ENCODE measurements around the gene EXD3. TPM values are rescaled to one million over a fixed set of nuclear protein-coding genes. Genes with fewer than 3 reads are reported as not detected.
A peak's percentile ranks its signal among the peaks of the same experiment; 100 is the strongest.
"Not testable (repeated sequence)": the region's sequence is repeated elsewhere in the genome, so short reads cannot be mapped to it uniquely, and the experiment has no call there.

The EXD3 gene
- total RNA-seq, 1 donor from 2014 or later = 8.3 TPM

DNA sequence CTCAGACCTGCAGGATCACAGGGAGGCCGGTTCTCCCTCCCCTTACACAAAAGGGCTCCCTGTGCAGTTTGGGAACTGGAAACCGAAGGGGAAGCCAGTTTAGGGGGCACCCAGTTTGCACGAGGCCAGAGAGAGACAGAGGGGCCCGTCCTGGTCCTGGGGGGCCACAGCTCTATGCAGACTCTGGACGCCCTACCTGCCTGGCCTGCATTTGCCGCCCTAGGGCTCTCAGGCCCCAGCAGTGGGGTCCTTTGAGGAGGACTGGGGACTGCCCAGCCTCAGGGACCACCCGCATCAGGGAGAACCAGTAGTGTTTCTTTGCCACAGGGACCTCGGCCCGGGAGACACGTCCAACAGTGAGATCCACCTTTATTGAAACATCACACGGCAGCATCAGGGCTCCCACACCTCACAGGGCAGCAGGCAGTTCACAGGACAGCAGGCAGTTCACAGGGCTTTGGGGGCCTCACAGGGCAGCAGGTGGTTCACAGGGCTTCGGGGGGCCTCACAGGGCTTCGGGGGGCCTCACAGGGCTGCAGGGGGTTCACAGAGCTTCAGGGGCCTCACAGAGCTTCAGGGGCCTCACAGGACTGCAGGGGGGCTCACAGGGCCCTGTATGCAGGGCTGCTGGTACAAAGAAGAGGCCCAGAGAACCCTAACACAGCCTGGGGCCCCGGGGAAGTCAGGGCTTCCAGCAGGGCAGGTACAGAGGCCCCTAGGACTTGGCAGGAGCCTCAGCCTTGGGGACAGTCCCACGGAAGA, 36.8 kb upstream of the EXD3 start:
- intact Hi-C loops (cut with micrococcal nuclease) = no loop called here
- ATAC-seq (peak; percentile 10), DNase-seq (no peak)

DNA sequence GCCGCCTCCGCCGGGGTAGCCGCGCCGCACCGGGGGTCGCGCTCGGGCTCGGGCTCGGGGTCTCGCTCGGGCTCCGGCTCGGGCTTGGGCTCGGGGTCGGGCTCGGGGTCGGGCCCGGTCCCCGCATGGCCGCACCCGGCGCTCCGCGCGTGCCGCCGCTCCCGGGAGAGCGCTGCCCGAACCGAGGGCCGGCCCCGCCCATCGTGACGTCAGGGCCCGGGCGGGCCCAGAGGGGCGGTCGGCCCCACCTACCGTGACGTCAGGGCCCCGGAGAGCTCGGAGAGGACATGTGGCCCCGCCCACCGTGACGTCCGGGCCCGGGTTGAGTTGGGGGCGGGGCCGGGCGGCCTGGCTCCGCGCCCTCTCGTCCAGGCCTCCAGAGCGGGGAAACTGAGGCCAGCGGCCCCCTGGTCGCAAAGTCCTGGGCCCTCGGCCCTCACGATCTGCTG, 36.2 kb upstream of the EXD3 start, which contains the start of gene NSMF:
Gene NSMF (minus strand): TSS at position 183 of the 449 bp plus-strand sequence. CDS start 232 bp downstream, outside the sequence.
- peak; percentile 97 for DNase-seq
- intact Hi-C loops (cut with micrococcal nuclease) = no loop called here
- peak; percentile 91 for ATAC-seq

DNA sequence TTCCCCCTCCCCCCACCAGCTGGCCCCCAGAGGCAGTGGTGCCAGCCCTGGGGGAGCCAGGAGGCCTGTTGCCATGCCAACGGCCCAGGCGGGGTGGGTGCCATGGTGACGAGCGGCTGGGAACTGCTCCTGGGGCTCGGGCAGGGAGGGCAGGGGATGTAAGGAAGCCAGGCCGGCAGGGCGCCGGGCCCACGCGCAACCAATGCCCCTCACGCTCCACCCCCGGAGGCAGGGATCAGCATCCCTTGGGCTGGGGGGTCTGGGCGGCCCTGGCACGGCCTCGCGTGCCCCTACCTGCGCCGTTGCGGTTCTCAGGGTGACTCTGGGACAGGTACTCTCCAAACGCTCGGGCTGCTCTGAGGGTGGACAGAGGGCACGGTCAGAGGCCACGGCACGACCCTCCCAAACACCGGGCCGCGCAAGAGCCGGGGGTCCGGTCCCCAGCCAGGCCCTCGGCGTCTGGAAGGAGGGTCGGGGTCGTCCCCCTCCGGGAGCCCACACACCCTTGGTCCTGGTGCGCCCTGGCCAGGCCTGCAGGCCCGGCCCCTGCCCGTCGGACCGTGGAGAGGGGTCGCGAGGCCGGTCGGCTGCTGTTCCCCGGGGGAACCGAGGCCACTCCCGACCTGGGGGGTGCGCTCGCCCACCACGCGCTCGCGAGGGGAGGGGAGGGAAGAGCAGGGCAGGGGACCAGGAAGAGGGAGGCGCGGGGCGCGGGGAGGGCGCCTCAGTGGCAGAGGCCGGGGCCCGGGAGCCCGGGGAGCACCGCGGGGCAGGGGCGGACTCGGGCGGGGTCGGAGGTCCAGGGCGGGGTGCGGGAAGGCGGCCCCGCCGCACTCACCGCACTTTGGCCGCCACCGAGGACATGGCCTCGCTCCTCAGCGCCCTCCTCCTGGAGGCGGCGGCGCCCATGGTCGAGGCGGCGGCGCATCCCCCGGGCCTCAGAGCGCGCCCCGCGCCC, 35.5 kb upstream of the EXD3 start:
- ATAC-seq = no peak
- intact Hi-C loops (cut with micrococcal nuclease) = no loop called here
- DNase-seq = peak; percentile 44

DNA sequence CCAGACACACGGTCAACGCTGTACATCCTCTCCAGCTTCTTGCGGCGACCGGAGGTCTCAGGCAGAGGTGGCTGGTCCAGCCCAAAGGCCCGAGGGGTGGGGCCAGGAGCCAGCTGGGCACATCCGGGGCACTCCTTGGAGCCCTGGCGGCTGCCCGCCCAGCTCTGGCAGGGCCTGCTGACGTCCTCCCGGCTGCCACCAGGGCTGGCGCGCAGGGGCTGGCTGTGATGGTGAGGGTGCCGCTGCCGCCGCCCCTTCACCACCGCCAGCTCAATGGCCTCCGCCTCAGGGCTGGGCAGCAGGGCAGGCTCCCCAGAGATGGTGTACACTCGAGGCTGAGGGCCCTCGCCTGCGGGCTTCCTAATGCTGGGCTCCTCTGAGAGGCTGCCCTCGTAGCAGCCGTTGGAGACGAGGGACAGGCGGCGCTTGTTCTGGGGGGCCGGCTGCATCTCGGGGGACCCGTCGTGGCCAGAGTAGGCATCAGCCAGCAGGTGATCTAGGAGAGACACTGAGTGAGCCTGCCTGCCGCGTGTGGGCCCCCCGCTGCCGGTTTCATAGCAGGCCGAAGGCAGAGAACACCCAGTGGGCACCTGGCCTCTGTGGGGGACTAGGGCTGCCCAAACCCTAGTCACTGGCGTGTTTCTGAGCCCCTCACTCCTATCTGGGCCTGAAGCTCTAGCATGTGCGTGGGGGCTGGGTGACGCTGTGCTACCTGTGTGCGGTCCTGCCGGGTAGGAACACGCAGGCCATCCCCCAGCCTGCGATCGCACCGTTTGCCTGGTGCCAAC, 34.6 kb upstream of the EXD3 start:
- intact Hi-C loops (cut with micrococcal nuclease) = no loop called here
- DNase-seq = peak; percentile 38

DNA sequence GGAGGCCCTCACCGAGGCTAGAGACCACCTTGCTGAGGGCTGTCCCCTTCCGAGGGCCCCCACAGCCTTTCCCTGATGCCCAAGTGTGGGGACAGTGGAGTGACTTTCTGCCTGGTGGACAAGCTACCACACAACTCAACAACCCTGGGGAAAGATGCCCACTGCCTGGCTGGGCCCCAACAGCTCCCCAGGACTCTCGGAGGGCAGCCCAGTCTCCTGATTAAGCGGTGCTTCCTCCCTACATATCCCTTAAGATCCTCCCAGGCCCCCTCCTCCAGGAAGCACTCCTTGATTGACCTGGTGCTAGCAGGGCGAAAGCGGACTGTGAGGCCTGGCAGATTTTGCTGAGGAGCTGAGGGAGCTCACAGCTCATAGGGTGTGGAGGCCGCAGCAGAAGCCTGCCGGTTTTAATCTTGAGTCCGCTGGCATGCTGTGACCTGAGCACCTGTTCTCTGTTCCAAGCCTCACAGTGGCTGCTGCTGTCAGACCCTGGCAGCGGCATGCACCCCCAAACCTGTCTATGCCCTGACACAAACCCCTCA, 34.0 kb upstream of the EXD3 start:
- intact Hi-C loops (cut with micrococcal nuclease) = no loop called here
- DNase-seq (no peak), ATAC-seq (no peak)

More for the DNA sequence above, 34.6 kb upstream of the EXD3 start:
- no peak for ATAC-seq

DNA sequence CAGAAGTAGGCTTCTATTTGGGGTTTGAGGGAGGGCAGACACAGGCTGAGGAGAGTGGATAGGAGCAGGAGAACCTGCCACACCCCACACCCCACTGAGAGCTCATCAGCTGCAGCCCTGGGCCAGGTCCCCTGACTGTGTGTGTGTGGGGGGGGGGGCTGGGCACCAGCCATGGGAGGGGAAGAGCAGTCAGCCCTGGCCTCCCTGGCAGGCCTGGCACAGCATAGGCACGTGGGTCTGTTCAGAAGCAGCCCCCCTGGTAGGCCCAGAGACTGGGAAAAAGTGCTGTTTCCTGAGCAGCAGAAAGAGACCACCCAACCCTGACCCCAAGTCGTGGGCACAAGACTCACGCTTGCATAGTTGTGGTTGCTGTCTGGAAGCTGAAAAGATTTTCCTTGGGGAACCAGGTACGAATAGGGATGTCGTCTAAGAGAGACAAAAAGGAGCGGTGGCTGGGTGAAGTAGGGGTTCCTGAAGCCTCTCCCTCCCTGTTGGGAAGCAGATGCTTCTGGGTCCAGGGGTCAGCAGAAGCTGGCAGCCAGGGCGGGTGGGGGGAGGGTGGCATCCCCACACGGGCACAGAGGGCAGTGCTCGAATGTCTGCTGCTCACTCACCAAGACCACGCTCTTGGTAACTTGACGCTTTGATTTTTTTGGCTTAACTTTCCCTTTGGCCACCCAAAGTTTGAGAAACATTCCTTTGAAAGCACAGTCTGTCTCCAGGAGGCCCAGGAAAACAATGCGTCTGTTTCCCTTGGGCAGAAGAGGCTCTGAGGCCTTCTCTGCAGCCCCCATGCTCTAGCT, 33.3 kb upstream of the EXD3 start:
- intact Hi-C loops (cut with micrococcal nuclease) = no loop called here
- no peak for DNase-seq
- ATAC-seq = no peak

DNA sequence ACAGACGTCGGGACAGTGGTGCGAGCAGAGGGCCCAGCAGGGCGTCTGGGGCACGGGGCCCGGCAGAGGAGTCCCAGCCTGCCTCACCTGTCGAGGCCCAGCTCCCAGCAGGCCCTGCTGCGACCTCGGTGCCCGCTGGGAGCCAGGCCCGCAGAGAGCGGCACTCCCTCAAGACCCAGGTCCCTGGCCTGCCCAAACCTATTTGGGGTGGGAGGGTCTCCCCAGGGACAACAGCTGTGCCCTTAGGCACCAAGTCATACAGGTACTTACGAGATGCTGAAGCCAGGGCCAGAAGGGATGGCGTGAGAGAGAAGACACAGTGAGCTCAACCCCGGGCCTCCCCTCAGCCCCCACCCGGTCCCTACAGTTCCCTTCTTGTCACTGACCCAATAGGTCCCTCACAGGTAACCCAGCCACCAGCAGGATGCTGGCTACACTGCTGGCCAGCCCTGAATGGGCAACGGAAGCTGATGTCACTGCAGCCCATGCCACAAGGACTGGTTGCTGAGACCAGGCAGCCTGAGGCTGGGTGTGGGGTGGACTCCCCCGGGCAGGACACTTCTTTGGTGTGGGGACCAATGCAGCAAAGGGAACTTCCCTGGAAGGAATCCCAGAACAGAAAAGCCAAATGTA, 32.5 kb upstream of the EXD3 start:
- intact Hi-C loops (cut with micrococcal nuclease) = no loop called here
- DNase-seq = no peak
- ATAC-seq = no peak

DNA sequence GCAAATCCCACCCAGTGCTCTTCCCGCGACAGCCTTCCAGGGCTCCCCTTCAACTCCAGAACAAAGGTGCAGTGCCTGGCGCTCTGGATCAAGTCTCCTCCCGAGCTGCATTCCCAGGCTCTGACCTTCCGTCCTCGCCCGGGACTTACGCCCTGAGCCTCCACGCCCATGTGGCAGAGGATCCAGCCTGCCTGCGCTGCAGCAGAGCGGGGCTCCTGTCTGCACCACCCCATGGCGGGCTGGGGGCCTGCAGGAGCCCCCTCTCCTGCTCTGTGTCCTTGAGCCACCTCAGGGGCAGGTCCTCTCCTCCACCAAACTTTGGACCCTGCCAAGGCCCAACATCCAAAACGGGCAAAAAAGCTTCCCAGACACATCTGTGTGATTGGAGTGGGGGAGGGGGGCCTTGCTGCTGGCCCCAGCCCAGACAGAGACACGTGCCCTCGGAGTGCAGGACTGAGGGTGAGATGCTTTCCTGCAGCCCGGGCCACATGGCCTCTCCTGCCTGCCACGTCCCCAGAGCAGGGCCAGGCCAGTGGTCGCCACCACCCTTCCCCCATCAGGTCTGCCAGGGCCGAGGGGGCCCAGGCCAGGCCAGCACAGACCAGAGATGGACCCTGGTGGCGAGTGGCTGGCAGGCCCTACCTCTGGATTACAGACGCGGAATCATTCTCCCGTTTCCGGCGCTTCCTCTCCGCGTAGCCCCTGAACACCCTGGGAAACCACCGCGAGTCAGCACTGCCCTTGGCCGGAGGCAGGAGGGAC, 31.8 kb upstream of the EXD3 start:
- DNase-seq (peak; percentile 42), ATAC-seq (peak; percentile 7)
- intact Hi-C loops (cut with micrococcal nuclease) = no loop called here

DNA sequence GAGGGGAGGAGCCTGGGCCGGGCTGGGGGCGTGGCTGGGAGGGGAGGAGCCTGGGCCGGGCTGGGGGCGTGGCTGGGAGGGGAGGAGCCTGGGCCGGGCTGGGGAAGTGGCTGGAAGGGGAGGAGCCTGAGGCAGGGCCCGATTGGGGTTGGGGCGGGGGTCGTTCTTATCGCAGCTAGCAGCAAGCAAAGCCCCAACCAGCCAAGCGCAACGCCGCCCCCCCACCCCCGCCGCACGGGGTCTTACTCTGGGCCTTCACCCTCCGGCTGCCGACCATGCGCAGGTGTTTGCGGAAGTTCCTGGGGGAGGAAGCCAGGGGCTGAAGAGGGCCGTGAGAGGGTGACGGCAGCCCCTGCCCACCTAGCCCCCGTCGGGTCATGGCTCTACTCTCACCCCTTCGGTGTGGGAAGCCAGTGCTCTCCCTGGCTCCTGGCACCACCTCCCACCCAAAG, 31.2 kb upstream of the EXD3 start:
- peak; percentile 42 for ATAC-seq
- peak; percentile 67 for DNase-seq
- intact Hi-C loops (cut with micrococcal nuclease) = no loop called here

DNA sequence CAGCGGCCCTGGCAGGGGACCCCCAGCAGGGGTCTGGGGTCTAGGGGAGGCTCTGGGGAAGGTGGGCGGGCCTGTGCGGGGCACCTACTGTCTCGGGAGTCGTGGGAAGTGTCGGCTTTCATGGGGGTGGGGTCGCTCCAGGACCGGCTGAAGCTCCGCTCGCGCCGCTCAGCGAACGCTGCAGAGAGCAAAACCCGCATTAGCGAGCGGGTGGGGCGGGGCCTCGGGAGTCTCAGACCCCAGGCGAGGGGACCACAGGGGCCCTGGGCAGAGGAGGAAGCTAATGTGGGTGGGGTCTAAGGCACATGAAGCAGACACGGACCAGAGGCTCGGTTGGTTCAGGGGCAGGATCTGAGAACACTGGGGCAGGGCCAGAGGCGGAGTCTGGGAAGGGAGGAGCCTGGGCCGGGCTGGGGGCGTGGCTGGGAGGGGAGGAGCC, 30.7 kb upstream of the EXD3 start:
- ATAC-seq (peak; percentile 64), DNase-seq (peak; percentile 75)
- intact Hi-C loops (cut with micrococcal nuclease) = no loop called here

DNA sequence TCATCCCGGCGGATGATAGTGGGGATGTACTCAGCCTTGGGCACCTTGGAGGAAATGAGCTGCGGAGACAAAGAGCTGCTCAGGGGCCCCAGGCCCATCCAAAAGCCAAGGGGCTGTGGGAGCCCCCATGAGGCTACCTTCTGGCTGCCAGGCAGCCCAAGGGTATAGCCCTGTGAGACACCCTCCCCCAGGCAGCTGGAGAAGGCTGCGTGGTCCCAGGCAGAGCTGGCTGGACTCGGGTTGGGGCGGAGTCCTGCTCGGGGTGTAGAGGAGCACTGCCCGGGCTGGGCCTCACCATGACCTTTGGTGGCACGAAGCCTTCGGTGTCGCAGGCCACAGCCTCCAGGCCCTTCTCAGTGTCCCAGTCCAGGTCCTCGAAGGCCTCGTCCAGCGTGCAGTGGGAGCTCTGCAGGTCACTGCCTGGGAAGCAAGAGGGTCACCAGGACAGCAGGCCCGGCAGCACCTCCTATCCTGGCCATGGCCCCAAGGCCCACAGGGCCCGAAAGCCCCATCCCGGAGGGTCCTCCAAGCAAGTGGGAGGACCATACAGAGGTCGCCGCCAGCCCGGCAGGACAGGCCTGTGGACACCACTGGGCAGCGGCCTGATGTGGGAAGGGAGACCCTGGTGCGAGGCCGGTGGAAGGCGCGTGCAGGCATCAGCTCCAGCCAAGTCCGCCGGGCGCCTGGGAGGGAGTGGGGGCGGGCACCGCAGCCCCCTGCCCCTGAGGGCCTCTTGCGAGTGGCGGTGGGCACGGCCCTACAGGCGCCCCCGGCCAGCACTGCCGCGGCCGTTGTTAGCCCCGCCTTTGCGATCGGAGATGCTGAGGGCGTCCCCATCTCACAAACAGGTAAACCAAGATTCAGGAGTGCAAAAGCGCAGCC, 30.0 kb upstream of the EXD3 start:
- intact Hi-C loops (cut with micrococcal nuclease) = no loop called here
- DNase-seq (no peak), ATAC-seq (no peak)

DNA sequence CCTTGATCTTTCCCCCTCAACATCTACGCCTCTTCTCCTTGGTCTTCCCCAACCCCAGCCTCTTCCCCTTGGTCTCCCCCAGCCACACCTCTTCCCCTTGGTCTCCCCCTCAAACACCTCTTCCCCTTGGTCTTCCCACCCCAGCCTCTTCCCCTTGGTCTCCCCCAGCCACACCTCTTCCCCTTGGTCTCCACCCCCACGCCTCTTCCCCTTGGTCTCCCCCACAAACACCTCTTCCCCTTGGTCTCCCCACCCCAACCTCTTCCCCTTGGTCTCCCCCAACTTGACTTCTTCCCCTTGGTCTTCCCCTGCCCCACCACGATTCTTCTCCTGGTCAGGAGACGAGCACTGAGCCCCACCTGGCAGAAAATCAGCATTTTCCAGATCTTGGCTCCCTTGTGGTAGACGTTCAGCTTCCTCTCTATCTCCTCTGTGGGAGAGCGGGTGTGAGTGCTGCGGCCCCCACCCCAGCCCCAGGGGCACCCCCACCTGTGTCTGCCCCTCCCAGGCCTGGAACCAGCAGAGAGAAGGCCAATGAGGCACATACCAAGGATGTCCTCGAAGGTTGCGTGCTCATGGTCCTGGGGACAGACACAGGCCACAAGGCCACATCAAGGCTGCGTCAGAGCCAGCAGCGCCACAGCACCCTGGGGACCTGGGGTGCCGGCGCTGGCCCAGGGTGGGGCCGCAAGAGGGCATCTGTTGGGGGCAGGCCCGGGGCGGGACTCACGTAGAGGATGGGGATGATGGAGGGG, 29.2 kb upstream of the EXD3 start:
- intact Hi-C loops (cut with micrococcal nuclease) = no loop called here
- ATAC-seq (no peak), DNase-seq (no peak)

DNA sequence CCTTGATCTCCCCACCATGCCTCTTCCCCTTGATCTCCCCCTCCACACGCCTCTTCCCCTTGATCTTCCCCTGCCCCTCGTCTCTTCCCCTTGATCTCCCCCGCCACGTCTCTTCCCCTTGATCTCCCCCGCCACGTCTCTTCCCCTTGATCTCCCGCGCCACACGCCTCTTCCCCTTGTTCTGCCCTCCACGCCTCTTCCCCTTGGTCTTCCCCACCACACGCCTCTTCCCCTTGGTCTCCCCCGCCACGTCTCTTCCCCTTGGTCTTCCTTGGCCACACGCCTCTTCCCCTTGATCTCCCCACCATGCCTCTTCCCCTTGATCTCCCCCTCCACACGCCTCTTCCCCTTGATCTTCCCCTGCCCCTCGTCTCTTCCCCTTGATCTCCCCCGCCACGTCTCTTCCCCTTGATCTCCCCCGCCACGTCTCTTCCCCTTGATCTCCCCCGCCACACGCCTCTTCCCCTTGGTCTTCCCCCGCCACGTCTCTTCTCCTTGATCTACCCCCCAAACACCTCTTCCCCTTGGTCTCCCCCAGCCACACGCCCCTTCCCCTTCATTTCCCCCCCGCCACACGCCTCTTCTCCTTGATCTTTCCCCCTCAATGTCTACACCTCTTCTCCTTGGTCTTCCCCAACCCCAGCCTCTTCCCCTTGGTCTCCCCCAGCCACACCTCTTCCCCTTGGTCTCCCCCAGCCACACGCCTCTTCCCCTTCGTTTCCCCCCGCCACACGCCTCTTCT, 28.5 kb upstream of the EXD3 start:
- intact Hi-C loops (cut with micrococcal nuclease); DNase-seq; ATAC-seq: not testable (repeated sequence)

DNA sequence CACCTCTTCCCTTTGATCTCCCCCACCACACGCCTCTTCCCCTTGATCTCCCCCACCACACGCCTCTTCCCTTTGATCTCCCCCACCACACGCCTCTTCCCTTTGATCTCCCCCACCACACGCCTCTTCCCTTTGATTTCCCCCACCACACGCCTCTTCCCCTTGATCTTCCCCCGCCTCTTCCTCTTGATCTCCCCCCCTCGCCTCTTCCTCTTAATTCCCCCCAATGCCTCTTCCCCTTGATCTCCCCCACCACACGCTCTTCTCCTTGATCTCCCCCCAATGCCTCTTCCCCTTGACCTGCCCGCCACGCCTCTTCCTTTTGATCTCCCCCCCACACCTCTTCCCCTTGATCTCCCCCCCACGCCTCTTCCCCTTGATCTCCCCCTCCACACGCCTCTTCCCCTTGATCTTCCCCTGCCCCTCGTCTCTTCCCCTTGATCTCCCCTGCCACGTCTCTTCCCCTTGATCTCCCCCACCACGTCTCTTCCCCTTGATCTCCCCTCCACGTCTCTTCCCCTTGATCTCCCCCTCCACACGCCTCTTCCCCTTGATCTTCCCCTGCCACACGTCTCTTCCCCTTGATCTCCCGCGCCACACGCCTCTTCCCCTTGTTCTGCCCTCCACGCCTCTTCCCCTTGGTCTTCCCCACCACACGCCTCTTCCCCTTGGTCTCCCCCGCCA, 27.7 kb upstream of the EXD3 start:
- DNase-seq; ATAC-seq; intact Hi-C loops (cut with micrococcal nuclease): not testable (repeated sequence)
